ENCODE measurements around the gene DGKQ. TPM values are rescaled to one million over a fixed set of nuclear protein-coding genes. Genes with fewer than 3 reads are reported as not detected.
"Not testable (repeated sequence)": the region's sequence is repeated elsewhere in the genome, so short reads cannot be mapped to it uniquely, and the experiment has no call there.

DGKQ gene
- total RNA-seq, 2 donors from 2014 or later, result 3.1 to 4.8 TPM

GRCh38 chr4:985123-985830 is 11.9 kb upstream of the DGKQ start:
- Histone ChIP-seq H3K27me3 (no peaks in the 10 kb centered on the region), H3K36me3 (no peaks in the 10 kb centered on the region), H3K9me3 (no peaks in the 10 kb centered on the region), H3K4me3 (peak overlapping the region in 1 of 2 donors; percentile 19), H3K27ac (no peak overlapping the region), H3K4me1 (peaks cover 0 to 24% of the 10 kb centered on the region in 2 donors)
- peak in 1 of 2 donors; percentile 15 for TF ChIP-seq CTCF (IDR thresholded peaks at IDR 0.05)
- peak; percentile 76 for DNase-seq (ENCODE audit: low spot score)

- H3K27ac ChIP-seq, result no peak overlapping the region
- peaks cover 0 to 24% of the 10 kb centered on the region in 2 donors for H3K4me1 ChIP-seq
- no peak for TF ChIP-seq CTCF (IDR thresholded peaks at IDR 0.05)
- no peak for DNase-seq (ENCODE audit: low spot score)
- H3K36me3 ChIP-seq, result no peaks in the 10 kb centered on the region
- no peaks in the 10 kb centered on the region for H3K27me3 ChIP-seq
- H3K4me3 ChIP-seq, result peak overlapping the region in 1 of 2 donors; percentile 19
- no peaks in the 10 kb centered on the region for H3K9me3 ChIP-seq
Observed at GRCh38 chr4:984336-985054, 11.1 kb upstream of the DGKQ start.

- Histone ChIP-seq H3K36me3 (no peaks in the 10 kb centered on the region), H3K9me3 (no peaks in the 10 kb centered on the region), H3K27me3 (no peaks in the 10 kb centered on the region), H3K4me3 (no peak overlapping the region), H3K27ac (no peak overlapping the region), H3K4me1 (peaks cover 0 to 21% of the 10 kb centered on the region in 2 donors)
- no peak for TF ChIP-seq CTCF (IDR thresholded peaks at IDR 0.05)
- no peak for DNase-seq (ENCODE audit: low spot score)
Observed at GRCh38 chr4:982814-983213, 9.4 kb upstream of the DGKQ start.

GRCh38 chr4:982291-982690 is 8.9 kb upstream of the DGKQ start:
- Histone ChIP-seq H3K27me3 (no peaks in the 10 kb centered on the region), H3K4me1 (peaks cover 0 to 16% of the 10 kb centered on the region in 2 donors), H3K27ac (no peak overlapping the region), H3K9me3 (no peaks in the 10 kb centered on the region), H3K4me3 (no peak overlapping the region), H3K36me3 (no peaks in the 10 kb centered on the region)
- DNase-seq (ENCODE audit: low spot score), result no peak
- no peak for TF ChIP-seq CTCF (IDR thresholded peaks at IDR 0.05)

GRCh38 chr4:978957-979701 is 5.8 kb upstream of the DGKQ start:
- Histone ChIP-seq H3K27ac (no peak overlapping the region), H3K4me3 (no peak overlapping the region), H3K9me3 (no peaks in the 10 kb centered on the region), H3K4me1 (no peaks in the 10 kb centered on the region), H3K36me3 (no peaks in the 10 kb centered on the region), H3K27me3 (no peaks in the 10 kb centered on the region)
- TF ChIP-seq CTCF (IDR thresholded peaks at IDR 0.05), result no peak
- no peak for DNase-seq (ENCODE audit: low spot score)

GRCh38 chr4:976016-976415 is 2.6 kb upstream of the DGKQ start:
- H3K4me1 ChIP-seq, result peaks cover 0 to 24% of the 10 kb centered on the region in 2 donors
- H3K27me3 ChIP-seq; H3K4me3 ChIP-seq; H3K27ac ChIP-seq; H3K36me3 ChIP-seq; DNase-seq (ENCODE audit: low spot score); H3K9me3 ChIP-seq: not testable (repeated sequence)
